B cell (primary cell): ENCODE data around the gene ADAM23. TPM values are rescaled to one million over a fixed set of nuclear protein-coding genes. Genes with fewer than 3 reads are reported as not detected.

Experiments used
- ATAC-seq: fragments of 200-7000 bp; cut with Tn5 transposase; one replicate; pipeline ENCODE4 v1.10.0; 2021; ENCODE audit warnings: low read depth, mild to moderate bottlenecking, moderate number of reproducible peaks, moderate library complexity
- CTCF ChIA-PET: fragments of 350-600 bp; sonication (Branson Sonifier 250); formaldehyde crosslinking; loops from one replicate; lab custom pipeline; 2021; ENCODE audit warnings: antibody characterized with exemption, inconsistent platforms; lab: Charles Lee
- POLR2A ChIA-PET: fragments of 350-600 bp; sonication (Branson Sonifier 250); formaldehyde crosslinking; loops from one replicate; lab custom pipeline; 2021; ENCODE audit warnings: antibody characterized with exemption; lab: Charles Lee
- DNase-seq: peaks from one replicate; pipeline ENCODE4 v3.0.0; 2013
- H2AFZ ChIP-seq: 2 replicates; pipeline ENCODE4 v1.6.1; 2012; ENCODE audit warnings: mild to moderate bottlenecking, low read depth, low read length; ENCODE audit not compliant: insufficient read depth, poor library complexity, severe bottlenecking
- H3K27ac ChIP-seq, 2 donors: 1 replicate in 1 of 2; 2 replicates in 1 of 2; pipeline ENCODE4 v1.5.1; 2012 to 2013; ENCODE audit warnings: low read length in 2 of 2, mild to moderate bottlenecking in 2 of 2, moderate library complexity in 1 of 2
- H3K27me3 ChIP-seq, 4 experiments: fragments of 200-600 bp in 1 of 4; sonication (generic) in 1 of 4; replicated peaks in 1 of 4; 1 replicate in 2 of 4; 2 replicates in 2 of 4; pipeline versions ENCODE4 v1.6.1 to v1.7.0; 2013 to 2016; ENCODE audit warnings: low read length in 3 of 4, mild to moderate bottlenecking in 2 of 4, mixed read lengths in 1 of 4, moderate library complexity in 1 of 4; ENCODE audit not compliant: insufficient read depth in 4 of 4, control insufficient read depth in 3 of 4; ENCODE audit errors: control extremely low read depth in 1 of 4
- H3K36me3 ChIP-seq, 2 experiments: replicated peaks in 1 of 2; 1 replicate in 1 of 2; 2 replicates in 1 of 2; pipeline versions ENCODE4 v1.6.1 to v1.7.1; 2013; ENCODE audit warnings: low read length in 1 of 2; ENCODE audit not compliant: insufficient read depth in 2 of 2, control insufficient read depth in 1 of 2; ENCODE audit errors: control extremely low read depth in 1 of 2, extremely low read depth in 1 of 2
- H3K4me1 ChIP-seq, 2 donors: fragments of 200-600 bp in 1 of 2; sonication (generic) in 1 of 2; 1 replicate in 1 of 2; 2 replicates in 1 of 2; pipeline versions ENCODE4 v1.5.1 to v1.6.1; 2013 to 2017; ENCODE audit warnings: low read length in 2 of 2; ENCODE audit not compliant: control insufficient read depth in 2 of 2, insufficient read depth in 2 of 2
- H3K4me2 ChIP-seq: replicated peaks from 2 replicates; pipeline ENCODE3; 2012; ENCODE audit warnings: mild to moderate bottlenecking, low read depth, low read length; ENCODE audit not compliant: poor library complexity, severe bottlenecking
- H3K4me3 ChIP-seq, 5 experiments: fragments of 200-600 bp in 1 of 5; sonication (generic) in 1 of 5; 1 replicate in 3 of 5; 2 replicates in 2 of 5; pipeline versions ENCODE4 v1.5.1 to v1.7.0; 2011 to 2016; ENCODE audit warnings: low read length in 4 of 5, mild to moderate bottlenecking in 4 of 5, low read depth in 2 of 5, control low read depth in 1 of 5, moderate library complexity in 1 of 5; ENCODE audit not compliant: insufficient read depth in 1 of 5; ENCODE audit errors: control extremely low read depth in 1 of 5, extremely low read depth in 1 of 5
- H3K79me2 ChIP-seq: fragments of 200-600 bp; sonication (generic); one replicate; pipeline ENCODE4 v1.6.0; 2016; ENCODE audit warnings: low read length; ENCODE audit not compliant: control insufficient read depth, insufficient read depth
- H3K9ac ChIP-seq: fragments of 200-600 bp; sonication (generic); 2 replicates; pipeline ENCODE4 v1.6.1; 2017; ENCODE audit warnings: mild to moderate bottlenecking, low read length, moderate library complexity
- H3K9me3 ChIP-seq, 3 donors: one replicate each; pipeline versions ENCODE4 v1.6.1 to v1.7.1; 2013; ENCODE audit warnings: low read length in 2 of 3; ENCODE audit not compliant: control insufficient read depth in 2 of 3, insufficient read depth in 1 of 3; ENCODE audit errors: control extremely low read depth in 1 of 3
- H4K20me1 ChIP-seq: 2 replicates; pipeline ENCODE4 v1.6.0; 2012; ENCODE audit warnings: mild to moderate bottlenecking, low read length; ENCODE audit not compliant: insufficient read depth, control insufficient read depth, poor library complexity, severe bottlenecking
- H3K27ac Mint-ChIP-seq: one replicate; pipeline ENCODE4 v1.8.0; 2021; ENCODE audit warnings: mixed read lengths
- H3K27me3 Mint-ChIP-seq: one replicate; pipeline ENCODE4 v1.8.0; 2021; ENCODE audit warnings: mixed read lengths
- H3K4me1 Mint-ChIP-seq: one replicate; pipeline ENCODE4 v1.8.0; 2021; ENCODE audit warnings: mixed read lengths
- H3K4me3 Mint-ChIP-seq: one replicate; pipeline ENCODE4 v1.8.0; 2021; ENCODE audit warnings: mixed read lengths
- H3K9me3 Mint-ChIP-seq: one replicate; pipeline ENCODE4 v1.8.0; 2022; ENCODE audit warnings: mixed read lengths; ENCODE audit not compliant: insufficient read depth
- CTCF ChIP-seq: fragments of 200-600 bp; IDR thresholded peaks from one replicate; pipeline ENCODE4 v1.8.0; 2022; ENCODE audit warnings: antibody characterized with exemption, mild to moderate bottlenecking
- EZH2 ChIP-seq: IDR thresholded peaks from 2 replicates; pipeline ENCODE4 v1.6.1; 2012; ENCODE audit warnings: borderline replicate concordance, low read depth, mild to moderate bottlenecking, moderate library complexity, low read length; ENCODE audit not compliant: insufficient read depth, poor library complexity, severe bottlenecking
- WGBS: methylation state at CpG from one replicate; pipeline ENCODE4 v1.1.5; 2013; ENCODE audit warnings: missing lambda C conversion rate; ENCODE audit not compliant: insufficient coverage; 5-methylcytosine and 5-hydroxymethylcytosine counted together
- intact Hi-C: fragments of 100-400 bp; cut with micrococcal nuclease; formaldehyde crosslinking; loops from one replicate; pipeline ENCODE4 v1.10.0; 2022
- polyA plus RNA-seq: library from polyadenylated mRNA; depleted of rRNA; stranded (reverse); fragments of >200 nt; gene quantifications from 2 replicates; pipeline ENCODE4 v1.2.3, GENCODE V29; 2012
- total RNA-seq, 2 donors: library from RNA; stranded (reverse); fragments of 120-200 nt in 1 of 2; gene quantifications; 1 replicate in 1 of 2; 2 replicates in 1 of 2; pipeline versions ENCODE4 v1.2.3 to v1.2.4, GENCODE V29; 2013 to 2022

The ADAM23 gene
- total and polyA plus RNA-seq, 2 donors (not counting 1 experiment from before 2014, with no cell fraction given): 0.78 to 1.7 TPM

GRCh38 chr2:206543073-206543472 is 99.7 kb downstream of the ADAM23 start:
- Histone ChIP-seq H3K9me3 (no peaks in the 10 kb centered on the region), H3K27me3 (no peaks in the 10 kb centered on the region), H2AFZ (no peak overlapping the region), H3K27ac (no peak overlapping the region), H3K79me2 (no peaks in the 10 kb centered on the region), H4K20me1 (no peaks in the 10 kb centered on the region), H3K36me3 (no peaks in the 10 kb centered on the region), H3K9ac (no peak overlapping the region), H3K4me3 (no peak overlapping the region), H3K4me1 (no peaks in the 10 kb centered on the region), H3K4me2 (no peak overlapping the region)
- no CpG with 5 or more reads among the region's 2 CpGs for WGBS
- TF ChIP-seq CTCF: no peak
- no peaks in the 10 kb centered on the region for H3K4me1 Mint-ChIP-seq
- no peak for ATAC-seq
- no peak for DNase-seq
- CTCF ChIA-PET: no interaction called here
- no peak overlapping the region for H3K4me3 Mint-ChIP-seq
- intact Hi-C loops: no loop called here
- POLR2A ChIA-PET: no interaction called here
- H3K27me3 Mint-ChIP-seq: no peaks in the 10 kb centered on the region
- H3K27ac Mint-ChIP-seq: no peak overlapping the region
- no peaks in the 10 kb centered on the region for H3K9me3 Mint-ChIP-seq

- Histone ChIP-seq H3K27me3 (no peaks in the 10 kb centered on the region), H3K4me1 (no peaks in the 10 kb centered on the region), H3K79me2 (no peaks in the 10 kb centered on the region), H3K27ac (no peak overlapping the region), H4K20me1 (no peaks in the 10 kb centered on the region), H3K4me2 (no peak overlapping the region), H3K9me3 (no peaks in the 10 kb centered on the region), H2AFZ (no peak overlapping the region), H3K4me3 (no peak overlapping the region), H3K36me3 (peaks cover 0 to 3% of the 10 kb centered on the region in 2 experiments), H3K9ac (no peak overlapping the region)
- Mint-ChIP-seq H3K4me3 (no peak overlapping the region), H3K27me3 (no peaks in the 10 kb centered on the region), H3K27ac (no peak overlapping the region), H3K4me1 (no peaks in the 10 kb centered on the region), H3K9me3 (no peaks in the 10 kb centered on the region)
- ATAC-seq (no peak), DNase-seq (no peak)
- 100% methylated on average over 1 of the region's 5 CpGs for WGBS
- POLR2A ChIA-PET: no interaction called here
- intact Hi-C loops: no loop called here
- TF ChIP-seq EZH2 (no peak), CTCF (no peak)
- CTCF ChIA-PET: interaction anchor here (1.1 kb wide), 1 partner anchor 10 kb away, joined by 5 read pairs; no protein-coding TSS in a partner anchor
These were observed 105.1 kb downstream of the ADAM23 start for GRCh38 chr2:206548383-206548782.
